Testis (tissue), 2 donors: Measurements from ENCODE around the gene TIMM13.
"Not testable (repeated sequence)": the region's sequence is repeated elsewhere in the genome, so short reads cannot be mapped to it uniquely, and the experiment has no call there.

Source experiments
- POLR2A ChIP-seq: fragments of 450-650 bp; IDR thresholded peaks from one replicate; pipeline ENCODE4 v1.6.1; 2017; ENCODE audit warnings: antibody characterized with exemption, mild to moderate bottlenecking, moderate library complexity
- TF ChIP-seq, protein P1 (sequence below), 3 experiments: fragments of 450-650 bp in 2 of 3; fragments of 200-600 bp in 1 of 3; sonication (generic) in 1 of 3; IDR thresholded peaks; one replicate each; pipeline ENCODE4 v1.5.1; 2016 to 2019; ENCODE audit warnings: antibody characterized with exemption in 3 of 3, mild to moderate bottlenecking in 2 of 3, moderate library complexity in 1 of 3

DNA sequence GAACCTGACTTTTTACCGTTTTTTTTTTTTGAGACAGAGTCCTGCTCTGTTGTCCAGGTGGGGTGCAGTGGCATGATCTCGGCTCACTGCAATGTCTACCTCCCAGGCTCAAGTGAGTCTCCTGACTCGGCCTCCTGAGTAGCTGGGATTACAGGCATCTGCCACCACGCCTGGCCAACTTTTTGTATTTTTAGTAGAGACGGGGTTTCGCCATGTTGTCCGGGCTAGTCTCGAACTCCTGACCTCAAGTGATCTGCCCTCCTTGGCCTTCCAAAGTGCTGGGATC is 42.5 kb upstream of the TIMM13 start:
- TF ChIP-seq, protein P1, sequence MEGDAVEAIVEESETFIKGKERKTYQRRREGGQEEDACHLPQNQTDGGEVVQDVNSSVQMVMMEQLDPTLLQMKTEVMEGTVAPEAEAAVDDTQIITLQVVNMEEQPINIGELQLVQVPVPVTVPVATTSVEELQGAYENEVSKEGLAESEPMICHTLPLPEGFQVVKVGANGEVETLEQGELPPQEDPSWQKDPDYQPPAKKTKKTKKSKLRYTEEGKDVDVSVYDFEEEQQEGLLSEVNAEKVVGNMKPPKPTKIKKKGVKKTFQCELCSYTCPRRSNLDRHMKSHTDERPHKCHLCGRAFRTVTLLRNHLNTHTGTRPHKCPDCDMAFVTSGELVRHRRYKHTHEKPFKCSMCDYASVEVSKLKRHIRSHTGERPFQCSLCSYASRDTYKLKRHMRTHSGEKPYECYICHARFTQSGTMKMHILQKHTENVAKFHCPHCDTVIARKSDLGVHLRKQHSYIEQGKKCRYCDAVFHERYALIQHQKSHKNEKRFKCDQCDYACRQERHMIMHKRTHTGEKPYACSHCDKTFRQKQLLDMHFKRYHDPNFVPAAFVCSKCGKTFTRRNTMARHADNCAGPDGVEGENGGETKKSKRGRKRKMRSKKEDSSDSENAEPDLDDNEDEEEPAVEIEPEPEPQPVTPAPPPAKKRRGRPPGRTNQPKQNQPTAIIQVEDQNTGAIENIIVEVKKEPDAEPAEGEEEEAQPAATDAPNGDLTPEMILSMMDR (IDR thresholded peaks at IDR 0.05): not testable (repeated sequence)
- not testable (repeated sequence) for TF ChIP-seq POLR2A
